ENCODE results near the gene MSMP. TPM values are rescaled to one million over a fixed set of nuclear protein-coding genes. Genes with fewer than 3 reads are reported as not detected.

The MSMP gene
- total and polyA plus RNA-seq, 2 donors (not counting 1 experiment from before 2014, with no cell fraction given): 2.3 to 3.9 TPM

DNA sequence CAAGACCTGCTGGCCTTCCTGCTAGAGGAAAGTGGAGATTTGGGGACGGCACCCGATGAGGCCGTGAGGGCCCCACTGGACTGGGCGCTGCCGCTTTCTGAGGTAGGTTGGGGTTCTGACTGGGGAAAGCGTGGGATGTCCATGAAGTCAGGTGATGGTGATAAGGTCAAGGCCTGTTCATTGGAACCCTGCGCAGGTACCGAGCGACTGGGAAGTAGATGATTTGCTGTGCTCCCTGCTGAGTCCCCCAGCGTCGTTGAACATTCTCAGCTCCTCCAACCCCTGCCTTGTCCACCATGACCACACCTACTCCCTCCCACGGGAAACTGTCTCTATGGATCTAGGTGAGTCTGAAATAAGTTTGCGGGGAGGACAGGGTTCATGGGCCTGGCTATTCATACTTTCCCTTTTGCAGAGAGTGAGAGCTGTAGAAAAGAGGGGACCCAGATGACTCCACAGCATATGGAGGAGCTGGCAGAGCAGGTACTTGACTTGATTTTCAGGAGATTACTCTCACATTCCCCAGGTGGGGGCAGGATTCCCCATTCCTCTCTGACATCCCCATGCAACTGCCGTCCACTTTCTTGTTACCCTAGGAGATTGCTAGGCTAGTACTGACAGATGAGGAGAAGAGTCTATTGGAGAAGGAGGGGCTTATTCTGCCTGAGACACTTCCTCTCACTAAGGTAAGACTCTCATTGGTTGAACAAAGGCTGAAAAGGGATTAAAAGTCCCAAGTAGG, 21.1 kb downstream of the MSMP start:
- ChIA-PET CTCF (interaction anchor here (0.7 to 9.7 kb wide), 24 partner anchors 8 to 255 kb away, joined by 3 to 142 read pairs (median 10); partner anchors contain the start of genes ARHGEF39, CCDC107, GBA2 and HINT2), POLR2A (interaction anchor here (0.7 to 4.4 kb wide), 11 partner anchors 14 to 148 kb away, joined by 3 to 29 read pairs (median 11); partner anchors contain the start of genes CCDC107, GBA2, MSMP and RGP1)
- intact Hi-C loops (cut with micrococcal nuclease): loop anchor here (1.0 to 10.0 kb wide), 14 partner anchors 14 to 1916 kb away; partner anchors contain the start of genes CCDC107, CLTA, FANCG and GBA2
- Histone ChIP-seq H4K20me1 (ENCODE audit: control insufficient read depth, insufficient read depth, low read length, poor library complexity, severe bottlenecking) (peaks cover 30% of the 10 kb centered on the region), H3K4me2 (replicated peaks; ENCODE audit: low read depth, low read length, poor library complexity, severe bottlenecking) (peak overlapping the region; percentile 89), H3K4me1 (ENCODE audit: control insufficient read depth in 2 of 2, insufficient read depth in 2 of 2, low read length in 2 of 2) (peaks cover 45 to 54% of the 10 kb centered on the region in 2 donors), H3K27me3 (replicated peaks in 1 of 4; ENCODE audit: control extremely low read depth in 1 of 4, control insufficient read depth in 3 of 4, insufficient read depth in 4 of 4, low read length in 3 of 4) (no peaks in the 10 kb centered on the region), H3K36me3 (replicated peaks in 1 of 2; ENCODE audit: control extremely low read depth in 1 of 2, control insufficient read depth in 1 of 2, extremely low read depth in 1 of 2, insufficient read depth in 2 of 2, low read length in 1 of 2) (peaks cover 1 to 45% of the 10 kb centered on the region in 2 experiments), H3K4me3 (ENCODE audit: control extremely low read depth in 1 of 5, extremely low read depth in 1 of 5, insufficient read depth in 1 of 5, low read depth in 2 of 5, low read length in 4 of 5) (peak overlapping the region; percentile 52 to 87 (median 82)), H3K9ac (ENCODE audit: low read length) (peak overlapping the region; percentile 84), H2AFZ (ENCODE audit: insufficient read depth, low read depth, low read length, poor library complexity, severe bottlenecking) (peak overlapping the region; percentile 90), H3K79me2 (ENCODE audit: control insufficient read depth, insufficient read depth, low read length) (peaks cover 53% of the 10 kb centered on the region), H3K27ac (ENCODE audit: low read length in 2 of 2) (peak overlapping the region; percentile 67 to 92), H3K9me3 (ENCODE audit: control extremely low read depth in 1 of 3, control insufficient read depth in 2 of 3, insufficient read depth in 1 of 3, low read length in 2 of 3) (no peaks in the 10 kb centered on the region)
- no peak overlapping the region for H3K4me3 Mint-ChIP-seq
- no peaks in the 10 kb centered on the region for H3K9me3 Mint-ChIP-seq (ENCODE audit: insufficient read depth)
- peak overlapping the region; percentile 96 for H3K27ac Mint-ChIP-seq
- ATAC-seq (ENCODE audit: low read depth) (no peak), DNase-seq (peak; percentile 49)
- no peak for TF ChIP-seq EZH2 (IDR thresholded peaks at IDR 0.05; ENCODE audit: borderline replicate concordance, insufficient read depth, low read depth, low read length, poor library complexity, severe bottlenecking)
- no peak for TF ChIP-seq CTCF (IDR thresholded peaks at IDR 0.05)
- WGBS (ENCODE audit: insufficient coverage): 2% methylated on average over 10 of the region's 14 CpGs
- H3K27me3 Mint-ChIP-seq: no peaks in the 10 kb centered on the region
- peaks cover 12% of the 10 kb centered on the region for H3K4me1 Mint-ChIP-seq
